Fibroblast of lung (primary cell): ENCODE measurements around the gene CEP250.

Experiments used
- EZH2 ChIP-seq: IDR thresholded peaks from 2 replicates; pipeline ENCODE4 v1.5.1; 2012; ENCODE audit warnings: low read length, control low read depth, mild to moderate bottlenecking; ENCODE audit errors: missing control alignments
- TF ChIP-seq, protein P1 (sequence below), 2 donors: IDR thresholded peaks in 1 of 2; conservative IDR thresholded peaks in 1 of 2; 1 replicate in 1 of 2; 2 replicates in 1 of 2; pipeline ENCODE4 v1.5.1; 2011 to 2012; ENCODE audit warnings: low read length in 2 of 2, control low read depth in 1 of 2, inconsistent platforms in 1 of 2, low read depth in 1 of 2, mild to moderate bottlenecking in 1 of 2

DNA sequence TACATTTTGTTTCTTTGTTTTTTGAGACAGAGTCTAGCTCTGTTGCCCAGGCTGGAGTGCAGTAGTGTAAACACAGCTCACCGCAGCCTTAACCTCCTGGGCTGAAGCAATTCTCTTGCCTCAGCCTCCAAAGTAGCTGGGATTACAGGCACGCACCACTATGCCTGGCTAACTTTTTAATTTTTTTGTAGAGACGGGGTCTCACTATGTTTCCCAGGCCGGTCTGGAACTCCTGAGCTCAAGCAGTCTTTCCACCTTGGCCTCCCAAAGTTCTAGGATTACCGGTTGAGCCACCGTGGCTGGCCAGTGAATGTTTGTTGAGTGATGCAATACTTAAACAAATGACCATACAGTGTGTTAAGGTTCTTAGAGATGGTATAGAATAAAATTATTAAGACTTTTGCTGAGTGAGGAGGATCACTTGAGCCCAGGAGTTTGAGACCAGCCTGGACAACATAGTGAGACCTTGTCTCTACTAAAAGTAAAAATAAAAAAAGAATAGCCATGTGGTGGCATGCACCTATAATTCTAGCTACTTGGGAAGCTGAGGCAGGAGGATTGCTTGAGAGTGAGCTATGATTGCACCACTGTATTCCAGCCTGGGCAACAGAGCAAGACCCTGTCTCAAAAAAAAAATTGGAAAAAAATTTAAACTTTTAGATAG lies 13.4 kb downstream of the CEP250 start:
- TF ChIP-seq, protein P1, sequence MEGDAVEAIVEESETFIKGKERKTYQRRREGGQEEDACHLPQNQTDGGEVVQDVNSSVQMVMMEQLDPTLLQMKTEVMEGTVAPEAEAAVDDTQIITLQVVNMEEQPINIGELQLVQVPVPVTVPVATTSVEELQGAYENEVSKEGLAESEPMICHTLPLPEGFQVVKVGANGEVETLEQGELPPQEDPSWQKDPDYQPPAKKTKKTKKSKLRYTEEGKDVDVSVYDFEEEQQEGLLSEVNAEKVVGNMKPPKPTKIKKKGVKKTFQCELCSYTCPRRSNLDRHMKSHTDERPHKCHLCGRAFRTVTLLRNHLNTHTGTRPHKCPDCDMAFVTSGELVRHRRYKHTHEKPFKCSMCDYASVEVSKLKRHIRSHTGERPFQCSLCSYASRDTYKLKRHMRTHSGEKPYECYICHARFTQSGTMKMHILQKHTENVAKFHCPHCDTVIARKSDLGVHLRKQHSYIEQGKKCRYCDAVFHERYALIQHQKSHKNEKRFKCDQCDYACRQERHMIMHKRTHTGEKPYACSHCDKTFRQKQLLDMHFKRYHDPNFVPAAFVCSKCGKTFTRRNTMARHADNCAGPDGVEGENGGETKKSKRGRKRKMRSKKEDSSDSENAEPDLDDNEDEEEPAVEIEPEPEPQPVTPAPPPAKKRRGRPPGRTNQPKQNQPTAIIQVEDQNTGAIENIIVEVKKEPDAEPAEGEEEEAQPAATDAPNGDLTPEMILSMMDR (conservative IDR thresholded peaks at IDR 0.05 in 1 of 2, IDR thresholded peaks at IDR 0.05 in 1 of 2; ENCODE audit: low read depth in 1 of 2, low read length in 2 of 2): no peak
- no peak for TF ChIP-seq EZH2
